BE2C (cell line): ENCODE data around the gene SPSB3.
A peak's percentile ranks its signal among the peaks of the same experiment; 100 is the strongest.

Experiments
- DNase-seq: peaks from one replicate; pipeline ENCODE4 v3.0.0-alpha.2; 2020
- H3K27me3 ChIP-seq: fragments of 250-450 bp; sonication (Bioruptor Pico); 2 replicates; pipeline ENCODE4 v1.5.1; 2020; ENCODE audit warnings: mild to moderate bottlenecking
- H3K36me3 ChIP-seq: fragments of 250-450 bp; sonication (Bioruptor Pico); 2 replicates; pipeline ENCODE4 v1.5.1; 2020; ENCODE audit warnings: mild to moderate bottlenecking
- H3K4me1 ChIP-seq: fragments of 250-450 bp; sonication (Bioruptor Pico); 2 replicates; pipeline ENCODE4 v1.5.1; 2020
- H3K4me3 ChIP-seq: 2 replicates; pipeline ENCODE4 v1.5.1; 2011; ENCODE audit warnings: low read depth, low read length
- H3K9me3 ChIP-seq: fragments of 250-450 bp; sonication (Bioruptor Pico); 2 replicates; pipeline ENCODE4 v1.5.1; 2020
- CTCF ChIP-seq: IDR thresholded peaks from 2 replicates; pipeline ENCODE4 v1.5.1; 2012; ENCODE audit warnings: mild to moderate bottlenecking, low read depth, low read length

Gene SPSB3

GRCh38 chr16:1780677-1781072 is 1.7 kb downstream of the SPSB3 start:
- no peak for DNase-seq
- Histone ChIP-seq H3K4me3 (no peak overlapping the region), H3K4me1 (no peaks in the 10 kb centered on the region), H3K9me3 (no peaks in the 10 kb centered on the region), H3K27me3 (no peaks in the 10 kb centered on the region), H3K36me3 (peaks cover 9% of the 10 kb centered on the region)
- TF ChIP-seq CTCF, result no peak

- Histone ChIP-seq H3K9me3 (no peaks in the 10 kb centered on the region), H3K4me1 (no peaks in the 10 kb centered on the region), H3K4me3 (no peak overlapping the region), H3K36me3 (peaks cover 9% of the 10 kb centered on the region), H3K27me3 (no peaks in the 10 kb centered on the region)
- no peak for TF ChIP-seq CTCF
- DNase-seq, result peak; percentile 14
Observed at GRCh38 chr16:1779741-1780676, 2.4 kb downstream of the SPSB3 start.

- Histone ChIP-seq H3K9me3 (no peaks in the 10 kb centered on the region), H3K36me3 (peaks cover 9% of the 10 kb centered on the region), H3K27me3 (no peaks in the 10 kb centered on the region), H3K4me3 (no peak overlapping the region), H3K4me1 (no peaks in the 10 kb centered on the region)
- no peak for DNase-seq
- no peak for TF ChIP-seq CTCF
Observed at GRCh38 chr16:1779234-1779701, 3.1 kb downstream of the SPSB3 start.

GRCh38 chr16:1778200-1779179 is 3.9 kb downstream of the SPSB3 start:
- peaks cover 9% of the 10 kb centered on the region for H3K36me3 ChIP-seq

More at GRCh38 chr16:1778200-1779179, 3.9 kb downstream of the SPSB3 start:
- TF ChIP-seq CTCF, result no peak
- Histone ChIP-seq H3K4me3 (no peak overlapping the region), H3K4me1 (no peaks in the 10 kb centered on the region), H3K27me3 (no peaks in the 10 kb centered on the region), H3K9me3 (no peaks in the 10 kb centered on the region)
- no peak for DNase-seq
